HG03025 (cell line): ENCODE measurements around the gene PHLPP1.

Experiments
- ATAC-seq: cut with Tn5 transposase; IDR thresholded peaks from one replicate; pipeline ENCODE4 v1.9.1; 2021; ENCODE audit warnings: mild to moderate bottlenecking, moderate library complexity; ENCODE audit not compliant: unreplicated experiment, low FRiP score

The PHLPP1 gene

DNA sequence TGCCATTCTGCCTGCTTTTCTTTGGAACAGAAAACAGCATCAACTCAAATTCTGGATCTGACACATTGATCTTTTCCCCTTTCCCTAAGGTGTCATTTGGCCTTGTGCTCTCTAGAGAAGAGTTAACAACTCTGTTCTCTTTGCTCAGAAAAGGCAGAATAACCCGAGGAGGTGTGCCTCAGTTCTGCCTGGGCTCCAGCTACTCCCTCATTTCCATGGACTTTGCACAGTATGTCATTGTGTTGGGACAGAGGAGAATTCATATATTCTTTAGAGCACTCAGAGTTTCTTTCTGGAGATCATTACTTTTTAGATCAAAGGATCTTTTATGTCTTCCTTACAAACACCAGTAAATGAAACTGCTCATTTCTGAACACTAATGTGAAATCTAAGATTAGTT lies 249.1 kb downstream of the PHLPP1 start:
- ATAC-seq: no peak

DNA sequence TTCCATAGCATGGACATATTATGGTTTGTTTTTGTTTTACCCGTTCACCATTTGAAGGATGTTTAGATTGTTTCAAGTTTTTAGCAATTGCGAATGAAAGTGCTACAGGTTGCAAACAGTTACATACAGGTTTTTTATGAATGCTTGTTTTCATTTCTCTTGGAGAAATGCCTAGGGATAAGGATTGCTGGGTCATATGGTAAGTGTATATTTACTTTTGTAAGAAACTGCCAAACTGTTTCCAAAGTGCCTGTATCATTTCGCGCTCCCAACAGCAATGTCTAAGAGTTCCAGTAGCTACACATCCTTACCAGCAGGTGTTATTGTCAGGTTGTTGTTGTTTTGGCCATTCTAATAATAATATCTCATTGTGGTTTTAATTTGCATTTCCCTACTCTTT lies 251.7 kb downstream of the PHLPP1 start:
- no peak for ATAC-seq

DNA sequence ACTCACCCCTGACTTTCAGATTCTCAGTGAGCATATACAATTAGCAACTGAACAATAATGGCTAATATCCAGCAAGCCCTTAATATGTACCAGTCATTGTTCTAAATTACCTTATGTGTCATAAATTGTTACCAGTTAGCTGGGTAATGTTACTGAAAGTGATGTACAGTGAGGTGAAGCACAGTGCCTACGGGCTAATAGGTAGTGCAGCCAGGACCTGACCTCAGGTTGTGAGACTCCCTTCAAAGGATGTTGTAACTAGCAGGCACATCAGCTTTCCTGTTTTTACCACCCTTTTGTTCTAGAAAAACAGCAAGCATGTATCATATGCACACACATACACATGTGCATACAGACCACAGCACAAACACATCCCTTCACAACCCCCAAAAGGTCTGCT lies 258.3 kb downstream of the PHLPP1 start:
- no peak for ATAC-seq

DNA sequence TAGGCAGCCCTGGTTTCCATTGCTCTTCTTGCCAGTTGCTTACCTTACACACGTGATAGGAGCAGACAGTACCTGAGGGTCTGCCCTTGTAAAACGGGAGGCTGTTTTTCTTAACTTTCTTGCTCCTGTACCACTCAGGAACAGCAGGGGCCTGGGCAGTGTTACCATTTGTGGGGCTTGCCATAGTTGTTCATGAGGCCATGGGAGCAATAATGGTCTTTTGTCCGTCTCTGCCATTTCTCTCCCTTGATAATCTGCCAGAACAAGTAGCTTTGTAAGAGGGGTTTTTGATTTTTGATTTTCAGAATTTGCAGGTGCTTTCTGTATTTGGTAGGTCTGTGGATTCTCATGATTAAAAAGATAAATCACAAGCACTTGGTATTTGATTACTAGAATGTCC lies 259.0 kb downstream of the PHLPP1 start:
- no peak for ATAC-seq

DNA sequence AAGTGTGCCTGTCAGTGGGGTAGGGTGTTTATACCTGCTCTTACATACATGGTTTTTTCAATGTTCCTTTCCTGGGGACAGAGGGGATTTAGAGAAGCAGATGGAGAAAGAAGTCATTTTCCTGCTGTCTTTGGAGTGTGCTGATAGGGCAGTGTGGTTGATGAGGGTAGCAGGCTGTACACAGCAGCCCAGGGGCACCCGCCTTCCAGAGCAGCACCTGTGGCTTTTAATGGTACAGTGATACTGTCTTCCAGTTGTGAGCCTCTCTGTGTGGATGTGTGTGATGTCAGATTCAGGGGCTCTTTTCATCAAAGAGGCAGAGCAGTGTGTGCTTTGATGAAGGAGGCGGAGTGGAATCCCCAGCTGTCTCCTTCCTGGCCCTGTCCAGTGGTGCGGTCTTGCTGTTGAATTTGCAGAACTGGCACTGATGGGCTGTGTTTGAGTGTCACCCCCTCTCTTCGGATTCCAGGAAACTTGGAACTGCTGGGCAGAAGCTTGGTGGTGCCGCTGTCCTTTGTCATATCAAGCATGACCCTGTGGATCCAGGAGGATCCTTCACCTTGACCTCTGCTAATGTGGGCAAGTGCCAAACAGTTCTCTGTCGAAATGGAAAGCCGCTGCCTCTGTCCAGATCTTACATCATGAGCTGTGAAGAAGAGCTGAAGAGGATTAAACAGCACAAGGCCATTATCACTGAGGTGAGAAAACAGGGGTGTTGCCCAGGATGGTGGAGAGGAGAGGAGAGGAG lies 259.8 kb downstream of the PHLPP1 start:
- ATAC-seq: no peak

DNA sequence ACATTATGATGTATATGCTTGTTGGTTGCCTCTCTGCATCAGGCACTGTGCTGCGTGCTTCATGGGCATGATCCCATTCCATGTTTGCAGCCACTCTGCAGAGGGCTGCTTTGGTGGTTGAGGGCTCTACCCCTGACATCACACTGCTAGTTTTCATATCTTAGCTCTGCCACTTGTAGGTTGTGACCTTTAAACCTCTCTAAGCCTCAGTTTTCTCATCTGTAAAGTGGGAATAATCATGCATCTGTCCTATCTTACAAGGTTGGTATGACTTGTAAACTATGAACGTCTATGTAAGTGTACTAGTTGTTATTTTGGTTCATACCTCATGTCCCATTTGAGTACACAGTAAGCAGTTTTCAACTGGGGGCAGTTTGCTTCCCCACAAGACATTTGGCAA lies 260.4 kb downstream of the PHLPP1 start:
- ATAC-seq: no peak

DNA sequence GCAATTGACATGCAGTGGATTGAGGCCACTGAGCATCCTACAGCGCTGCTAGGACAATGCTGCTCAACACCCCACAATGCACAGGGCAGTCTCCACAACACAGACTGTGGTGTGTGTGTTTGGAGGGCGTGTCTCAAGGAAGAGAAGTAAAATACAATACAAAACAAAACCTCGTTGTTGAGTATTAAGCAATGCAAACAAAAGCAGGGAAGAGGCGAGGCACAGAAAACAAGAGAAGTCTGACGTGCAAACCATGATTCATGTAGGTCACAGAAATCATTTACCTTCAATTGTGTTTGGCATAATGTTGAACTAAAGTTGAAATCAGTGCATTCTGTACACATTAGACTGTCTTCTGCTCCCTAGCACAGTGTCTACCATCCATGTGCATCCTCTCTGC lies 260.9 kb downstream of the PHLPP1 start:
- no peak for ATAC-seq

DNA sequence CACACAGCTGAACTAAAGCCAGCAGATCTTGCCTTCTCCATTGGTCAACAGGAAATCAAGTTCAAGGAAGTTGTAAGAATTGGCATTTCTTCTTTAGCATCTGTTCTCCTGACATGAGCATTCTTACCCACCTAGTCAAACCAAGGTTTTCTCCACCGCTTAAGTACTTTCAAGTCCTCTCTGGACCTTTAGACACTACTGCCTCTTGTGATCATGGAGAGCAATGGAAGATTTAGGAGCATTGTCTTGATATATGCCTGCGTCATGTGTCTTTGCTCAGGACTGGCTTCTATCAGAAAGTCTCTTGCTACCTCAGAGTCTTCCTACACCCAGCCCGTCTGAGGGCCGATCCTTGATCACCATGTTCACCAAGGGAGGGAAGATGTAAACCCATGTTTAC lies 262.2 kb downstream of the PHLPP1 start:
- ATAC-seq: no peak

DNA sequence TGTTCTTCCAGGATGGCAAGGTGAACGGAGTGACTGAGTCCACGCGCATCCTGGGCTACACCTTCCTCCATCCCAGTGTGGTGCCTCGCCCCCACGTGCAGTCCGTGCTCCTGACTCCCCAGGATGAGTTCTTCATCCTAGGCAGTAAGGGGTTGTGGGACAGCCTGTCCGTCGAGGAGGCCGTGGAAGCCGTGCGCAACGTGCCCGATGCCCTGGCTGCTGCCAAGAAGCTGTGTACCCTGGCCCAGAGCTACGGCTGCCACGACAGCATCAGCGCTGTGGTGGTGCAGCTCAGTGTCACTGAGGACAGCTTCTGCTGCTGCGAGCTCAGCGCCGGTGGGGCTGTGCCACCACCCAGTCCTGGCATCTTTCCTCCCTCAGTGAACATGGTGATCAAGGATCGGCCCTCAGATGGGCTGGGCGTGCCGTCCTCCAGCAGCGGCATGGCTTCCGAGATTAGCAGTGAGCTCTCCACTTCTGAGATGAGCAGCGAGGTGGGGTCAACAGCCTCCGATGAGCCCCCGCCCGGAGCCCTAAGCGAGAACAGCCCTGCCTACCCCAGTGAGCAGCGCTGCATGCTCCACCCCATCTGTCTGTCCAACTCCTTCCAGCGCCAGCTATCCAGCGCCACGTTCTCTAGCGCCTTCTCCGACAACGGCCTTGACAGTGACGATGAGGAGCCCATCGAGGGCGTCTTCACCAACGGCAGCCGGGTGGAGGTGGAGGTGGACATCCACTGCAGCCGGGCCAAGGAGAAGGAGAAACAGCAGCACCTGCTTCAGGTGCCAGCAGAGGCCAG lies 263.1 kb downstream of the PHLPP1 start:
- ATAC-seq: no peak

DNA sequence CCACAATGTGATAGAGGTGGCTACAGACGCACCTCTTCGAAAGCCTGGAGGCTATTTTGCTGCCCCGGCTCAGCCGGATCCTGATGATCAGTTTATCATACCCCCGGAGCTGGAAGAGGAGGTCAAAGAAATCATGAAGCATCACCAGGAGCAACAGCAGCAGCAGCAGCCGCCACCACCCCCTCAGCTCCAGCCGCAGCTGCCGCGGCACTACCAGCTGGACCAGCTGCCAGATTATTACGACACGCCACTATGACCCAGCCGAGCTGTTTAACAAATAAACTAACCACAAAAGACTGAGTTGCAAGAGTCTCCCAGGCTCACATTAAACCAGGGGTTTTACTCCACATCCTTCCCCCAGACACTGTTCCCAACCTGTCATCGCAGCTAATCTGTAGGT lies 263.8 kb downstream of the PHLPP1 start:
- ATAC-seq: no peak

DNA sequence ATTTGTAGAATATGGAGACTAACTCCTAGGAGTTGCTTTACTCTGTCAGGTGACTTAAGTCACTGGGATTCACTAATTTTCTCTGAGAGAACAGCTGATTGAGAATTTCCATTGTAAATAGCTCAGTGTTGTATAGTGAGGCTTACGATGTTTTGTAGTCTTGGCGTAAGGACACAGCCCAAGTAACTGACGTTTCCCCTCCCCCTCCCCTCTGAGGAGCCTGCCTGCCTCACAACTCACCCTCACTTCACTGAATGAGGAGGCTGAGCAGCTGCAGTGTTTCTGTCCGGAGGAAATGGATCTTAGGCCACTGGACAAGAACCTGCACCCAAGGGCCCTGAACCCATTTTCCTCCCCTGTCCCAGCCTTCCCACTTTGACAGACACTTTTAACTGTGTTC lies 264.6 kb downstream of the PHLPP1 start:
- no peak for ATAC-seq

DNA sequence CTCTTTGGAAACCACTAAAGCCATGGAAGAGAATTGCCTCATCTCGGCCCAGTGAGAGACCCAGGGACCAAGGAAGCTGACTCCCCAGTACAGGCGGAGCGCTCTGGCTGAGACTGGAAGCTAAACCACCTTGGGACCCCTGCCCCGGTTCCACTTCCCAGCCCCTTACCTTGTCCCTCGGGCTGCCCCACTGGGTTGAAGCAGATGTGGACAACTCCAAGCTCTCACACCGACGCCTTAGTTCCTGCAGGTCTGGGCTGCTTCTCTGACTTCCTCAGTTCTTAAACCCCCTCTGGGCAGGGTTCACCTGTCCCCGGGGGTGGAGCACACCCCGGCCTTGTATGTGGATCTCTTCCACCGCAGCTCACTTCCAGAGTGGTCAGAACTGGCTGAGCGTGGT lies 266.2 kb downstream of the PHLPP1 start:
- ATAC-seq: no peak

DNA sequence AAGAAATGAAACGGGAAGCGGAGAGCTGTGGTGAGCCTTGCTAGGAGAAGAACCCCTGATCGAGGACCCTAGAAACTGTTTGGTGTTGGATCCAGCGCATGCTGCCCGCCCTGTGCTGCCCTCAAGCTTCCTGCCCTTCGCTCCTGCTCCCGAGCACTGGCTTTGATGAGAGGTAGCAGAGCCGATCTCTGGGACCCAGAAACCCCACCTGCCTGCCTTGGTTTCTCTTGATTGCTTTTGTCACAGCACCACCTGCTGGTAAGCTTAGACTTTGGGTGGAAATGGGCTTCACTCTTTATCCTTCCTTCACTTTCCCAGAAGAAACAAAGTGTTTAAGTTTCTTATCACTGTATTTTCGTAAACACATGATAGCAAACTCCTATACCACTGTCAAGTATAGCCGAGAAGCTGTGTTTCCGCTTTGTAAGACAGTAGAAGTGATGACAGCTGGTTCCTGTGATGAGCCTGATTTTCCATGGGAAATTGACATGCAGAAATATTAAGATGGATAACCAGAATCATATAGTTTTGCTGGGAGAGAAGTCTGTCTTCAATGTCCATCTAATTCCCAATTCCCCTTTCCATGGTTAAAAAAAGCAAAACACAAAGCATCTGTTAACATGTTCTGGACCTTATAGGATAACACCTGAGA lies 267.4 kb downstream of the PHLPP1 start:
- no peak for ATAC-seq

DNA sequence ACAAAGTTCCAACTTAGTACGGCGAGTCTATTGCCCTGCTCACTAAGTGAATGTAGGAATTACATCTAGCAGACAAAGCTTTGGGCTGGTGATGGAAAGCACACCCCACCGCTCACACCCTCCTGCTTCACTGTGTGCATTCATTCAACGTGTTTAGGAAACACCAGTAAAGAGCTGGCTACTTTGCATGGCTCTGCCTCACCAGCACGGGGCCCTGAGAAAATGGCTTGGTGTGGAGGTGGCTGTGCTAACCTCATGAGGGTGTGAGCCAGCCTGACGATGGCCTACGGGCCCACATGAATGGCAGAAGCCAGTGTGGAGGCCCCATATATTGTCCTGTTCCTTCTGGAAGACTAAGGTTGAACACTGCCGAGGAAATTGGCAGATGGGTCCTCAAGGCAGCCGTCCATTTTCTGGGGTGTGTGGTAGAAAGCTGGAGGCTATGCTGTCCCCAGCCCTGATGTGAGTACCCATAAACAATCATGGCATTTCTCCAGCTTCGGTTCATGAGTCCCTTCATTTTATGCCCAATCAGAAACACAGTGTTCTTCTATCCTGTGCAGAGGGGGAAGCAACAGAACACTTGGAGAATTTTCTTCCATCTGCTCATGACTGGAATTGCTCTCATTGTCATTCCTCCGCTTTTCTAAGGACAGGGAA lies 269.4 kb downstream of the PHLPP1 start:
- no peak for ATAC-seq

DNA sequence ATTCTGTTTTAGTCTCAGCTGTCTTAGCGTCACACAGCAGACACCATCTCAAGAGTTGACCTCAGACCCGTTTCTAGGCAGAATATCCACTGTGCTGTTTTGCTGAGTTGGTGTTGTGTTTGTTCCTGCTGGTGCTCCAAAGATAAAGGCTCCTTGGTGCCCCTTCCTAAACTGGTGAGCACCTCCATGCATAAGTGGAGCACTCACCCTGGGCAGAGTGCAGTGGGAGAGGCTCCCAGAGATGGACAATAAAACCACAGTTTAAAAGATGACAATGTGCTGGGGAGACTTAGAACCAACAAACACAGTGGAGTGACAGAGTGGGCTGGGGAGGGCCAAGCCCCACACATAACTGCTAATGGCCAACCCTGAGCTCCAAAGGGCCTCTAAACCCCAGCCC lies 271.1 kb downstream of the PHLPP1 start:
- no peak for ATAC-seq

DNA sequence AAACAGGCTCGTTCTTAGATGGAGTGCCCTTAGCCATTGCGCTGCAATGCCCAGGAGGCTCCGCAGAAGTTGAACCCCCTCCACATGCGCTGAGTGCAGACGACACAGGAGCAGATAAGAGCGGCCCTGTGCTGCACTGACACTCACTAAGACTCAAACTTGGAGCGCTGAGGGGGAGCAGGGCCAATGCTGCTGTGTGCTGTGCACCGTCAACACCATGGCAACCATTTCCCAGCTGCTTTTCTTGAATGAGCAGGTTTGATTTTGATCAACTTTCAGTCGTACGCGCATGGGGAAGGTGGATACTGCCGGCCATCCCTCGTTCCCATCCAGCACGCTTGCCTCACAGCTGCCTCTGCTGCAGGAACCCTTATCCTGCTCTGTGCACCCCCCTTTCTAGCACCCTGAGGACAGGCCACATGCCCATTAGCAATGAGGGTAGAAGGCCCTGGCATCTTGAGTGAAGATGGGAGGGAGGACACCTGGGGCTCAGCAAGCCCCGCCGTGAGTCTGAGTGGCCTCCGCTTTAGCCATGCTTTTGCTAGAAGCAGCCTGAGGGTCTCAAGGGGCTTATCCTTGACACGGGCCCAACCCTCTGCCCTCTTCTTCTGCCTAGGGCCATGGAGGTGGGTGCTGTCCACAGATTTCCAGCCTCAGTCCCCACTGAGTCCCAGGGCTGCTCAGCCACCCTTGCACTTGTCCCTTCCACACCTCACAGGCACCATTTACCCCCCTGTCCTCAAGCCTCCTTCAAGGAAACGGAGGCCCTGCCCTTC lies 271.9 kb downstream of the PHLPP1 start:
- ATAC-seq: no peak

DNA sequence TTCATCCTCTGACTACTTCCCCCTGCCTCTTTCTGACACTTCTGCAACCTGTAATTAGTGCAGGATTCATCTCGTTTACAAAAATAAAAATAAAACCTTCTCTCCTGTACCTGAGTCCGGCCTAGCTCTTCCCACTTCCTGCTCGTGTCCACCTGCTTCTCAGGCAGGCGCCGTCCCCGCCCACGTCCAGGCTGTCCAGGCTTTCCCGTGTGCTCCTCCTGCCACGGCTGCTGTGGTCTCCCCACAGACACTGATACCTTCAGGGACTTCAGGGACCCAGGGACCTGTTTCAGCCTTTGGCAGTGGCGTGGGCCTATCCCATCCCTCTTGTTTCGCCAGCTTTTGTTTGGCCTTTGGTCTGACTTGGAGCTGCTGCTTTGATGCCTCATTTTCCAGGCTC lies 272.5 kb downstream of the PHLPP1 start:
- ATAC-seq: no peak

DNA sequence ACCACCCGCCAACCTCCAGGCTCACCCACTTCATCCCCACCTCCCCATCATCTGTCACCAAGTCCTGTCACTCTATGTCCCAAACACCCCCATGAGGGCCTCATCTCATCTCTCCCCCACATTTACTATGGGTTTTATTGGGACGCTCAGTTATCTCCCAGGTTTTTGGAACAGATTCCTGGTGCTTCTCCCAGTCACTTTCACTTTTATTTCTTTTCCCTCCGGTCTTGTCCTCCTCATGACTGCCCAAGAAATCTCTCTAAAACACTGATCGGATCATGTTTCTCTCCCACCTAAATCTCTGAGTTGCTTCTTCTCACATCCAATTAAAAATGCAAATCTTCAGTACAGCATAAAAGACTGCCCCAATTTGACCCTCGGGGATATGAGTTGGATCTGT lies 273.1 kb downstream of the PHLPP1 start:
- ATAC-seq: no peak

DNA sequence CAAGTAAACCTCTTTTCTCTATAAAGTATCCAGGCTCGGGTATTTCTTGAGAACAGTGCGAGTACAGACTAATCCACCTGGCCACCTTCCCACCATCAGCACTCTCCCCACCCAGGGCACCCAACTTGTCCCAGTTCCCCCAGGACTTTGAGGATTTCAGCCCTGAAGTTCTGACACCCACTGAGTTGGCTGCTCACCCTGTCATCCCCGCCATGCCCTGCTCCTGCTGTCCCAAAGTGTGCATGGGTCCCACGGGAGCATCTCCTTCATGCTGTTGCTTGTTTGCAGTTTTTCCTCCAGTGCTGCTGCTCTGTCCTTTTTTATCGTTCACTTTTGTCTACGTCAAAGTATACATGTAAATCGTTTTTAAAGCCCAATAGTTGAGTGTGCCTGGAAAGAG lies 273.9 kb downstream of the PHLPP1 start:
- ATAC-seq: no peak

DNA sequence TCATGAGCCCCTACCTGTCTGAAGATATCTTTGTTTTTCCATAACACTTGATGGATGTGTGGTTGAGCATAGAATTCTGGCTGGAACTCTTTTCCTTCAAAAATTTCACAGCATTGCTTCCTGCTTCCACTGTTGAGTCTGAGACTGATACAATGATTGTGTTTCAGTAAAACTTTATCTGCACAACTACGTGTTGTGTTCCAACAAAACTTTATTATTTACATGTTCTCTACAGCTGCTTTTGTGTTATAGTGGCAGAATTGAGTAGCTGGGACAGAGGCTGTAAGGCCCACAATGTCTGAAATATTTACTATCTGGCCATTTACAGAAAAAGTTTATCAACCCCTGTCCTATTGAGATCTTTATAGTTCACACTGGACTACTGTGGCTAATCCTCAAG lies 275.3 kb downstream of the PHLPP1 start:
- ATAC-seq: no peak
